Natural killer cell (primary cell): Measurements from ENCODE around the gene PCK1. TPM values are rescaled to one million over a fixed set of nuclear protein-coding genes. Genes with fewer than 3 reads are reported as not detected.

ENCODE experiments used
- ATAC-seq, 3 donors: fragments of 150-1000 bp in 2 of 3; fragments of 200-7000 bp in 1 of 3; cut with Tn5 transposase; 1 replicate in 1 of 3; 2 replicates in 2 of 3; pipeline ENCODE4 v1.10.0; 2021; ENCODE audit warnings: mild to moderate bottlenecking in 2 of 3, moderate library complexity in 2 of 3
- DNase-seq, 2 donors: peaks; one replicate each; pipeline versions ENCODE4 v3.0.0 to v3.0.0-alpha.2; 2013 to 2021; ENCODE audit warnings: mixed read lengths in 1 of 2
- H3K27ac ChIP-seq: one replicate; pipeline ENCODE4 v1.5.1; 2013; ENCODE audit warnings: mild to moderate bottlenecking, low read length
- H3K27me3 ChIP-seq: one replicate; pipeline ENCODE4 v1.6.1; 2013; ENCODE audit warnings: low read length; ENCODE audit not compliant: control insufficient read depth, insufficient read depth
- H3K36me3 ChIP-seq: one replicate; pipeline ENCODE4 v1.6.1; 2013; ENCODE audit warnings: low read length; ENCODE audit not compliant: control insufficient read depth, insufficient read depth
- H3K4me1 ChIP-seq: one replicate; pipeline ENCODE4 v1.6.1; 2013; ENCODE audit warnings: low read length; ENCODE audit not compliant: control insufficient read depth, insufficient read depth
- H3K4me3 ChIP-seq: one replicate; pipeline ENCODE4 v1.5.1; 2013; ENCODE audit warnings: low read length
- H3K9me3 ChIP-seq: one replicate; pipeline ENCODE4 v1.6.1; 2013; ENCODE audit warnings: low read length; ENCODE audit not compliant: control insufficient read depth, insufficient read depth
- H3K27ac Mint-ChIP-seq, 2 donors: one replicate each; pipeline ENCODE4 v1.8.0; 2022; ENCODE audit warnings: mild to moderate bottlenecking in 2 of 2, mixed read lengths in 2 of 2, moderate library complexity in 1 of 2
- H3K27me3 Mint-ChIP-seq, 2 donors: one replicate each; pipeline ENCODE4 v1.8.0; 2022; ENCODE audit warnings: low read depth in 2 of 2, mixed read lengths in 2 of 2
- H3K36me3 Mint-ChIP-seq: one replicate; pipeline ENCODE4 v1.8.0; 2022; ENCODE audit warnings: mixed read lengths
- H3K4me1 Mint-ChIP-seq, 2 donors: one replicate each; pipeline ENCODE4 v1.8.0; 2022; ENCODE audit warnings: mixed read lengths in 2 of 2
- H3K4me3 Mint-ChIP-seq: one replicate; pipeline ENCODE4 v1.8.0; 2022; ENCODE audit warnings: mild to moderate bottlenecking, moderate library complexity, mixed read lengths
- H3K9me3 Mint-ChIP-seq, 2 donors: one replicate each; pipeline ENCODE4 v1.8.0; 2022; ENCODE audit warnings: mixed read lengths in 2 of 2
- WGBS: methylation state at CpG from one replicate; pipeline ENCODE4 v1.1.7; 2013; ENCODE audit warnings: missing lambda C conversion rate; ENCODE audit not compliant: insufficient coverage; 5-methylcytosine and 5-hydroxymethylcytosine counted together
- intact Hi-C: fragments of 100-400 bp; cut with micrococcal nuclease; formaldehyde crosslinking; loops from one replicate; pipeline ENCODE4 v1.14.2; 2022
- total RNA-seq, 4 donors: library from RNA; stranded (reverse); fragments of 120-200 nt in 1 of 4; gene quantifications; one replicate each; pipeline versions ENCODE4 v1.2.3 to v1.2.4, GENCODE V29; 2013 to 2022
- TF ChIP-seq, protein P1 (sequence below): fragments of 200-600 bp; IDR thresholded peaks from one replicate; pipeline ENCODE4 v1.8.0; 2022; ENCODE audit warnings: antibody characterized with exemption

Gene PCK1
- total RNA-seq, 3 donors from 2014 or later (not counting 1 experiment from before 2014, with no cell fraction given): not detected

DNA sequence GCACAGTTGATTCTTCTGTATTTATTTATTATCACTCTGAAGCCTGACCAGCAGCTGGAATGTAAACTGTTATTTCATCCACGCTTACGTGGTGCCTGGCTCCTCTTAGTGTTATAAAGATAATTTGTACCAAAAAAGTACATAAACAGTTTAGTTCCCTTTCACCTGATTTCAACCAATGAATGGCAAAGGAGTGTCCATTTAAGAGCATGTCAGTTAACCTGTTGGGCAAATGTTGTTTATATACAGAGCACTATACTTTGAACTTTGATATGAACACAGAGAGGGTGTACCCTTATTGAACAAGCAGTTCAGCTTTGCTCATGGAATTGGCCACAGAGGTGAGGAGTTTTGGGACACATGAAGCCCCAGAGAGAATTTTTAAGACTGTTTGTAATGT, 28.8 kb upstream of the PCK1 start:
- no peaks in the 10 kb centered on the region for H3K4me1 Mint-ChIP-seq
- no peak overlapping the region for H3K27ac Mint-ChIP-seq
- H3K4me3 Mint-ChIP-seq: no peak overlapping the region
- H3K36me3 Mint-ChIP-seq: no peaks in the 10 kb centered on the region
- intact Hi-C loops: no loop called here
- Histone ChIP-seq H3K4me1 (no peaks in the 10 kb centered on the region), H3K4me3 (no peak overlapping the region), H3K27me3 (no peaks in the 10 kb centered on the region), H3K9me3 (no peaks in the 10 kb centered on the region), H3K36me3 (no peaks in the 10 kb centered on the region), H3K27ac (no peak overlapping the region)
- H3K27me3 Mint-ChIP-seq: peaks cover 13 to 30% of the 10 kb centered on the region in 2 donors
- H3K9me3 Mint-ChIP-seq: no peaks in the 10 kb centered on the region
- TF ChIP-seq, protein P1, sequence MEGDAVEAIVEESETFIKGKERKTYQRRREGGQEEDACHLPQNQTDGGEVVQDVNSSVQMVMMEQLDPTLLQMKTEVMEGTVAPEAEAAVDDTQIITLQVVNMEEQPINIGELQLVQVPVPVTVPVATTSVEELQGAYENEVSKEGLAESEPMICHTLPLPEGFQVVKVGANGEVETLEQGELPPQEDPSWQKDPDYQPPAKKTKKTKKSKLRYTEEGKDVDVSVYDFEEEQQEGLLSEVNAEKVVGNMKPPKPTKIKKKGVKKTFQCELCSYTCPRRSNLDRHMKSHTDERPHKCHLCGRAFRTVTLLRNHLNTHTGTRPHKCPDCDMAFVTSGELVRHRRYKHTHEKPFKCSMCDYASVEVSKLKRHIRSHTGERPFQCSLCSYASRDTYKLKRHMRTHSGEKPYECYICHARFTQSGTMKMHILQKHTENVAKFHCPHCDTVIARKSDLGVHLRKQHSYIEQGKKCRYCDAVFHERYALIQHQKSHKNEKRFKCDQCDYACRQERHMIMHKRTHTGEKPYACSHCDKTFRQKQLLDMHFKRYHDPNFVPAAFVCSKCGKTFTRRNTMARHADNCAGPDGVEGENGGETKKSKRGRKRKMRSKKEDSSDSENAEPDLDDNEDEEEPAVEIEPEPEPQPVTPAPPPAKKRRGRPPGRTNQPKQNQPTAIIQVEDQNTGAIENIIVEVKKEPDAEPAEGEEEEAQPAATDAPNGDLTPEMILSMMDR: no peak
- DNase-seq: no peak
- no CpG with 5 or more reads among the region's 2 CpGs for WGBS
- ATAC-seq: no peak

DNA sequence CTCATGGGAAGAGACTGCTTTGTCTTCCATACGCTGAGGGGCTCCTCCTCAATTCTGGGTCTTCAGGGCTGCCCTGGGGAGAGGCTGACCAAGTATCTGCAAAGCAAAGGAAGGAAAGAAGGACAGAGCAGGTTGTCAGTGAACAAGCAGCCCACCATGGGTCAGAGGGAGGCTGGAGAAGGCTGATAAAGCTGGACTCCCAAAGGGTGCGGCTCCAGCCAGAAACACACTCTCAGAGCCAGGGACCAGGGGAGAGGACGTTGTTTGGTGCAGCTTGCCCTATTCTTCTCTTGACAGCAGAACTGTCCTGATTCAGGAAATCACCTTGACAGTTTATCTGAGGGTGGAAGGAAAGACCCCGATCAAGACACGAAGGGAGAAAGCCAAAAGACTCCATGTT, 25.6 kb upstream of the PCK1 start:
- H3K27me3 Mint-ChIP-seq: peaks cover 23 to 46% of the 10 kb centered on the region in 2 donors
- ATAC-seq: no peak
- H3K4me3 Mint-ChIP-seq: no peak overlapping the region
- no peak overlapping the region for H3K27ac ChIP-seq
- no peaks in the 10 kb centered on the region for H3K9me3 ChIP-seq
- no peak overlapping the region for H3K4me3 ChIP-seq
- no peak for DNase-seq
- intact Hi-C loops: no loop called here
- H3K27ac Mint-ChIP-seq: no peak overlapping the region
- no peaks in the 10 kb centered on the region for H3K4me1 Mint-ChIP-seq
- TF ChIP-seq, protein P1: no peak
- no peaks in the 10 kb centered on the region for H3K4me1 ChIP-seq
- no peaks in the 10 kb centered on the region for H3K27me3 ChIP-seq
- WGBS: 76% methylated on average over 5 of the region's 5 CpGs
- H3K36me3 Mint-ChIP-seq: no peaks in the 10 kb centered on the region
- H3K36me3 ChIP-seq: no peaks in the 10 kb centered on the region
- H3K9me3 Mint-ChIP-seq: no peaks in the 10 kb centered on the region

DNA sequence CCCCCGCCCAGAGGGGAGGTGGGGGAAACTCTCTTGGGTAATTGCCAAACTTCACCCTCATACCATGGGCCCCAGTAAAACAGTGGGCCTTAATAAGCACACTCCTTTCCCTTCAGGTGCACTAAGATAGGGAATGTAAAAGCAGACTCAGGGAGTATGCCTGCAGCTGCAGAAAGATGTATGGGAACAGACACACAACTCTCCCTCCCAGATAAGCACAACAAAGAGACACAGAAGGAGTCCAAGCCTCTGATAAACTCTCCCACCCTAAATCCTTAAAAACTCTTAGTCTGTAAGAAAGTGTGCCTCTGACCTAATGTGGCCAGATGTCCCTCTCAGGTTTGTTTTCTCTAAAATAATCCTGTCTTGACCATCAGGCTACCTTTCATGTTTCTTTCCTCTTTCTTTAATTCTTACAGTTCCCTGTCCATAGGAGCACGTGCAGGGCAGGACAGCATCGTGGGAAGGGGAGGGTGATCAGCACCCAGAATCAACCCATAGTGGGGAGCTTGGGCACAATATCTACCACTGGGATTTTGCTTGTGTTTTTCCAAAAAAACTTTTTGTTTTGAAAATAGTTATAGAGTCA, 24.7 kb upstream of the PCK1 start:
- H3K27ac Mint-ChIP-seq: no peak overlapping the region
- no peaks in the 10 kb centered on the region for H3K4me1 Mint-ChIP-seq
- Histone ChIP-seq H3K27ac (no peak overlapping the region), H3K4me1 (no peaks in the 10 kb centered on the region), H3K9me3 (no peaks in the 10 kb centered on the region), H3K36me3 (no peaks in the 10 kb centered on the region), H3K4me3 (no peak overlapping the region), H3K27me3 (no peaks in the 10 kb centered on the region)
- intact Hi-C loops: no loop called here
- 76% methylated on average over 2 of the region's 3 CpGs for WGBS
- DNase-seq: no peak
- no peak for ATAC-seq
- TF ChIP-seq, protein P1: no peak
- H3K4me3 Mint-ChIP-seq: no peak overlapping the region
- H3K9me3 Mint-ChIP-seq: no peaks in the 10 kb centered on the region
- no peaks in the 10 kb centered on the region for H3K36me3 Mint-ChIP-seq
- peaks cover 27 to 54% of the 10 kb centered on the region in 2 donors for H3K27me3 Mint-ChIP-seq
